Smooth muscle cell (in vitro differentiated cells): ENCODE measurements around the gene MORF4L1. TPM values are rescaled to one million over a fixed set of nuclear protein-coding genes. Genes with fewer than 3 reads are reported as not detected.

Experiments
- DNase-seq: peaks from one replicate; lab custom pipeline; 2025; ENCODE audit not compliant: unreplicated experiment; lab: John Stamatoyannopoulos, UW
- H2AFZ ChIP-seq: fragments of 200-600 bp; sonication (generic); 2 replicates; pipeline ENCODE4 v1.6.0; 2016; ENCODE audit warnings: antibody characterized with exemption, low read depth, mild to moderate bottlenecking
- H3F3A ChIP-seq: fragments of 200-600 bp; sonication (generic); 2 replicates; pipeline ENCODE4 v1.6.0; 2017; ENCODE audit warnings: antibody characterized with exemption, low read depth
- H3K27ac ChIP-seq: fragments of 200-600 bp; sonication (generic); 2 replicates; pipeline ENCODE4 v1.5.1; 2016; ENCODE audit warnings: low read depth, mild to moderate bottlenecking
- H3K27me3 ChIP-seq: fragments of 200-600 bp; sonication (generic); 2 replicates; pipeline ENCODE4 v1.6.1; 2016; ENCODE audit warnings: low read depth, mild to moderate bottlenecking
- H3K36me3 ChIP-seq: fragments of 200-600 bp; sonication (generic); 2 replicates; pipeline ENCODE4 v1.5.1; 2016; ENCODE audit warnings: low read depth
- H3K4me1 ChIP-seq: fragments of 200-600 bp; sonication (generic); 2 replicates; pipeline ENCODE4 v1.5.1; 2016; ENCODE audit warnings: low read depth
- H3K4me2 ChIP-seq: fragments of 200-600 bp; sonication (generic); 2 replicates; pipeline ENCODE4 v1.6.0; 2016; ENCODE audit warnings: mild to moderate bottlenecking
- H3K4me3 ChIP-seq: fragments of 200-600 bp; sonication (generic); 2 replicates; pipeline ENCODE4 v1.5.1; 2016; ENCODE audit warnings: mild to moderate bottlenecking
- H3K79me2 ChIP-seq: fragments of 200-600 bp; sonication (generic); 2 replicates; pipeline ENCODE4 v1.6.0; 2016; ENCODE audit warnings: low read depth, mild to moderate bottlenecking
- H3K9ac ChIP-seq: fragments of 200-600 bp; sonication (generic); 2 replicates; pipeline ENCODE4 v1.6.0; 2016; ENCODE audit warnings: low read depth
- H3K9me3 ChIP-seq: fragments of 200-600 bp; sonication (generic); replicated peaks from 2 replicates; pipeline ENCODE4 v1.5.1; 2016; ENCODE audit warnings: low read depth
- H4K20me1 ChIP-seq: fragments of 200-600 bp; sonication (generic); 2 replicates; pipeline ENCODE4 v1.6.0; 2016; ENCODE audit warnings: low read depth
- CTCF ChIP-seq: fragments of 200-600 bp; sonication (generic); IDR thresholded peaks from 2 replicates; pipeline ENCODE4 v1.5.1; 2017; ENCODE audit warnings: borderline replicate concordance, mild to moderate bottlenecking, antibody characterized with exemption; ENCODE audit not compliant: insufficient read depth, poor library complexity, severe bottlenecking
- WGBS: methylation state at CpG from one replicate; pipeline ENCODE4 v1.1.7; 2016; ENCODE audit warnings: low lambda C conversion rate; 5-methylcytosine and 5-hydroxymethylcytosine counted together
- polyA plus RNA-seq: library from polyadenylated mRNA; unstranded; fragments of >200 nt; fragmentation: Nextera tagmentation; extraction: Ambion mirVana; gene quantifications from 2 replicates; pipeline ENCODE4 v1.2.1, GENCODE V29; 2016
- total RNA-seq: library from RNA; depleted of rRNA; stranded (reverse); fragments of >200 nt; gene quantifications from 2 replicates; pipeline ENCODE4 v1.2.3, GENCODE V29; 2014

The MORF4L1 gene
- total and polyA plus RNA-seq, 2 experiments from 2014 or later: 399 to 457 TPM

GRCh38 chr15:78942741-78943140, 70.1 kb downstream of the MORF4L1 start:
- H3F3A ChIP-seq: no peaks in the 10 kb centered on the region
- DNase-seq: no peak
- no peaks in the 10 kb centered on the region for H3K27me3 ChIP-seq
- H4K20me1 ChIP-seq: no peaks in the 10 kb centered on the region
- no peak for TF ChIP-seq CTCF
- no peaks in the 10 kb centered on the region for H3K4me1 ChIP-seq
- H3K9ac ChIP-seq: no peak overlapping the region
- H3K4me2 ChIP-seq: no peak overlapping the region
- no peak overlapping the region for H2AFZ ChIP-seq
- H3K36me3 ChIP-seq: no peaks in the 10 kb centered on the region
- H3K27ac ChIP-seq: no peak overlapping the region
- H3K79me2 ChIP-seq: no peaks in the 10 kb centered on the region
- no peaks in the 10 kb centered on the region for H3K9me3 ChIP-seq
- 89% methylated on average over 4 of the region's 4 CpGs for WGBS
- no peak overlapping the region for H3K4me3 ChIP-seq

GRCh38 chr15:78943692-78944091, 71.0 kb downstream of the MORF4L1 start:
- no peak overlapping the region for H2AFZ ChIP-seq
- H4K20me1 ChIP-seq: no peaks in the 10 kb centered on the region
- peak overlapping the region; percentile 23 for H3K4me3 ChIP-seq
- no peaks in the 10 kb centered on the region for H3K36me3 ChIP-seq
- H3K27ac ChIP-seq: no peak overlapping the region
- no peaks in the 10 kb centered on the region for H3K79me2 ChIP-seq
- no peak for TF ChIP-seq CTCF
- no peaks in the 10 kb centered on the region for H3K9me3 ChIP-seq
- no peaks in the 10 kb centered on the region for H3K4me1 ChIP-seq
- WGBS: 74% methylated on average over 7 of the region's 7 CpGs
- H3K9ac ChIP-seq: no peak overlapping the region
- no peak overlapping the region for H3K4me2 ChIP-seq
- no peak for DNase-seq
- H3K27me3 ChIP-seq: no peaks in the 10 kb centered on the region
- H3F3A ChIP-seq: no peaks in the 10 kb centered on the region

DNA sequence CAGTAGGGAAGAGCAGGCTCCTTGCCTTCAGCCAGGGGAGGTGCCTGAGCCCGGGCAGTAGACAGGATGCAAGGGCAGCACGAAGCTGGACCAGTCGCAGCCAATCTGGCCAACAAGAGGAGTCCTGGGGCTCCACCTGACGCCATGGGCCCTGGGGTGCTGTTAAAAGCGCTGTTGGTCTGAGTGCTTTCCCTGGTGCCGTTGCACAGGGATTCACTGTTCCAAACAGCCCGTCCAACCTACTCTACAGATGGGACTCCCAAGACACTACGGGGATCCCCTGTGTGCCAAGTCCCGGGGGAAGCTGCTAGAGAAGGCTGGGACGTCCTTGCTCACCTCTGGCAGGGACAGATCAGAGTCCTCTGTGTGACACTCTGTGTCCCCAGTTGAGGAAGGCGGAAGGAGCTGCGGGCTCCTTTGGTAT, 71.5 kb downstream of the MORF4L1 start:
- Histone ChIP-seq H3K4me2 (peak overlapping the region; percentile 95), H2AFZ (no peak overlapping the region)
- 58% methylated on average over 12 of the region's 12 CpGs for WGBS

More for the DNA sequence above, 71.5 kb downstream of the MORF4L1 start:
- TF ChIP-seq CTCF: no peak
- H3K27ac ChIP-seq: no peak overlapping the region
- H3K9me3 ChIP-seq: no peaks in the 10 kb centered on the region
- no peak for DNase-seq
- H3K4me1 ChIP-seq: no peaks in the 10 kb centered on the region
- no peak overlapping the region for H3K9ac ChIP-seq
- H3F3A ChIP-seq: no peaks in the 10 kb centered on the region
- no peaks in the 10 kb centered on the region for H3K36me3 ChIP-seq
- H3K27me3 ChIP-seq: no peaks in the 10 kb centered on the region
- H3K4me3 ChIP-seq: peak overlapping the region; percentile 59
- H4K20me1 ChIP-seq: no peaks in the 10 kb centered on the region
- no peaks in the 10 kb centered on the region for H3K79me2 ChIP-seq
